Left kidney (tissue), 2 donors: ENCODE measurements around the gene CRABP1. TPM values are rescaled to one million over a fixed set of nuclear protein-coding genes. Genes with fewer than 3 reads are reported as not detected.

Experiments
- DNase-seq: peaks from one replicate; pipeline ENCODE4 v3.0.0-alpha.2; 2013
- polyA plus RNA-seq: library from polyadenylated mRNA; unstranded; fragments of 120-200 nt; gene quantifications from one replicate; pipeline ENCODE4 v1.2.1, GENCODE V29; 2013; ENCODE audit not compliant: insufficient read length

The CRABP1 gene
- polyA plus RNA-seq, 1 donor, result 32.3 TPM

DNA sequence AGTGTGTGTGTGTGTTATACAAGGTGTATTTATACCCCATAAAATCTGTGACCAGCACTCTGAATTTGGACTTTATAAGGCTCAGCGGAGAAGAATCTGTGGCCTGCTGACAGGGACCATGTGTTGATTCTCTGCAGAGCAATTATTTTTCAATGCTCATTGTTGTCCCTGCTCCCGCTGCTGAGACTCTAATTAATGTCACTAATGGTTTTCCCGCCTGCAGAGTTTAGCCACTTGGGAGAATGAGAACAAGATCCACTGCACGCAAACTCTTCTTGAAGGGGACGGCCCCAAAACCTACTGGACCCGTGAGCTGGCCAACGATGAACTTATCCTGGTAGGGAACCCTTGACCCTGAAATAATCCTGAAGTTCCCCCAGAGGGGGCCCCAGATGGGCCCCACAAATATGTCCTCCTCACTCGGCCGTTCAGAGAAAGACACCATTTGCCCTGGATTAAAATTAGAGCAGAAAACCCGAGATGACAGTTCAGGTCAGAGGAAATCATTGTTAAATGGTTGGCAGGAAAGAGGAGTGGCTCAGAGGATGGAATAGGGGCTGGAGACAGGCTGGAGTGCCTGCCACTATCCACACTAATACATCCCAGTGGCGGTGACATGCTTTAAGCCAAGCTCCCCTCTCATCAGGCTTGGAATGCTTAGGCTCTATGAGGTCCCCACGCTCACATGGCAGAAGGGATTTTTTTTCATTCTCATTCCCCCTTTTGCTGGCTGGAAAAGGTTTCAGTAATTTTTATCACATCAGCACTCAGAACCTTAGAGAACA is 3.3 kb downstream of the CRABP1 start:
- DNase-seq, result no peak

DNA sequence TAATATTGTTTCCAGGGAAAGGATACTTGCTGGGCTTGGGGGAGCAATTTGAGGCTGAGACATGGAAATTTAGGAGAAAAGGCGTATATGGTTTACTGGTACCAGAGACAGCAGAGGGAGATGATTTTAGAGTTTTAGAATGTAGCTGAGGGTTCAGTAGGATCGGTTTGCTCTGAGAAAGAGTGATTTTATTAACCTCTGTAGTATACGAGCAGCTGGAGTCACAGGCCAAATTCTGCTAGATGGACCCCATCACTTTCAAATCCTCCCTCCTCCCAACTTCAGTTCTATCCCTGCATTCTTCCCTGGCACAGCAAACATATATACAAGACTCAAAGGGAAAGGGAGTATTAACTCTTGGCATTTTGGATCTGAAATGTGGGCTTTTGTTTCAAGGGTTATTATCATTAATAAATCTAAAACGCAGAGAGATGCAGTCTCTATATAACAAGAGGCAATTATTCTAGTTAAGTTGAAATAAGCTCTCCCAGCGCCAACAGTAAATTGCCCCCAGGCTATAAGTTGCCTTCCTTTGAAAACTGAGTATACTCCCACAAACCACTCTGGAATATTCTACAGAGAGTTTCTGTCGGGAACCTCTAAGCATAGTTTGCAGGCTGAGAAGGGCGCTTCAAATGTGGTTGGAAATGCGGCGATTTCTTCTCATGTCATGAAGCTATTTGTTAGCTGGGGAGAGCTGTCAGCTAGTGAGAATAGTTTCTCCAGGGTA is 5.4 kb downstream of the CRABP1 start:
- no peak for DNase-seq

DNA sequence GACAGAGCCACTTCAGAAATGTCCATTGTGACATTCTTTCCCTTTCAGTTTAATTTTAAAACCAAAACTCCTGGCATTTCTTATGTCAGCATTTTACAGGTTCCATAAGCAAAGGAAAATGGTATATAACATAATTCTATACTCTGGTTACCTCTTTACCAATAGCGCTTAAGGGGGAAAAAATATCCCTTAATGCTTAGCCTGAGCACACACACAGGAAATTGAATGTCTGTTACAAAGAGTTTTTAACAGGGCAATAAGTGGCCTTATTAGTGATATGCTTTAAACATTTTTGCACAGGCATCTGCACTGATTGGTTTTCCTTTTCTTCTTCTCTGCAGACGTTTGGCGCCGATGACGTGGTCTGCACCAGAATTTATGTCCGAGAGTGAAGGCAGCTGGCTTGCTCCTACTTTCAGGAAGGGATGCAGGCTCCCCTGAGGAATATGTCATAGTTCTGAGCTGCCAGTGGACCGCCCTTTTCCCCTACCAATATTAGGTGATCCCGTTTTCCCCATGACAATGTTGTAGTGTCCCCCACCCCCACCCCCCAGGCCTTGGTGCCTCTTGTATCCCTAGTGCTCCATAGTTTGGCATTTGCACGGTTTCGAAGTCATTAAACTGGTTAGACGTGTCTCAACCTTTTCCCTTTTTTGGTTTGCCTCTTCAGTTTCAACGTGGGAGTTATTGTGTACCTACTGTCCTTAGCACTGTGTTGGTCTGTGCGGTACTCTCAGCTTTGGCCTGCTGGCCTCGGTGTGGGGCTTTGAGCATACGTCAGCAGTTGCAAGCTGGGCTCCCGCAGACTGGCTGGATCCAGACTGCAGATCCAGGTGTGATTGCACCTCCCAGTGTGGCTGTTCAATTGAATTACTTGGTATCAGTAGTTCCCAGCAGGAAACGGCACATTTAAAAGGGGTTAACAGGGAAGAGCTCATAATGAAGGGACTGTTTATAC is 7.7 kb downstream of the CRABP1 start:
- peak; percentile 59 for DNase-seq

DNA sequence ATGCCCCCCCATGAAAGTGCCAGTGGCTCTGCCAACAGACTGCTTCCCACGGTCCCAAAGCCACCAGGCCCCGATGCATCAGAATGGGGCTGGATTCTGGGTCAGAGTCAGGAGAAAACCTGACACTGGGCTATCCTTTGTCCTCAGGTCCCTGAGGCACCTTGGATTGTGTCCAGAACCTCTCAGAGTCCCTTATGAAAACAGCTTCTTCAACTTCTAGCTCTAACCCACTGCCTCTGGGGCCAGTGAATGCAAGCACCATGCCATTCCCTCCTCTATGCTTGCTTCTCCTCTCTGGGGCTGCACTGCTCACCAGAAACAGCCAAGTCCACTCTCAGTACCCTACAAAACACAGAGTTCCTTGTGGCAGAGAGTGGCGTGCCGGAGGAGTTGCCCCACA is 9.9 kb downstream of the CRABP1 start:
- no peak for DNase-seq

DNA sequence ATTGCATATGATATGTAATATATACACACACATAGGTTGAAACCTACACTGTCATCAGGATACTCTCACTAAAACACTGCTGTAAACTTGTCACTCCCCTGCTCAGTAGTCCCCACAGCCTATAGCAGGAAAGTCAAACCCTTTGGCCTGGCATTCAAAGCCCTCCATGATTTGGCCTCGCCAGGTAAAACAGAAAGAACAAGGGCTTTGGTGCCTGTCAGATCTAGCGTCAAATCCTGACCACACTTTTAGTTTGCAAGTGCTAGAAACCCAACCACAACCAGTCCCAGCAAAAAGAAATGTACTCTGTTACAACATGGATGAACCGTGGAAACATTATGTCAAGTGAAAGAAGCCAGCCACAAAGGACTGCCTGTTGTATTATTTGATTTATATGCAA is 11.4 kb downstream of the CRABP1 start:
- no peak for DNase-seq

DNA sequence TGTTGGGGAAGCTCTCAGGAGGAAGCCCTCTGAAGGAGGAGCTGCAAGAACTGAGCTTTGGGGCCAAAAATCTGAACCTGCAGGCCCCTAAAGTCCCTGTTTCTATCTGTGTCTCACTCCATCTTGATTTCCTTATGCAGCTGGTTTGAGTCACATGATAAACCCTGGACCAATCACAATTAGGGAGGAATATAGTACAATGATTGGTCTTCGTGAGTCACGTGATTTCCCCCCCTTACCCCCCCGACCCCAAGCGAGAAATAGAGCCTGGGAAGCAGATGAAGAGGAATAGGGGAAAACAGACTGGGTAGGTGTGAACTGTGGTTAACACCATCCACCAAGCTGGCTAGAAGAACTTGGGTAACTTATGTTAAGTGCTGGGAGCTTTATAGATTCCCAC is 12.9 kb downstream of the CRABP1 start:
- no peak for DNase-seq

DNA sequence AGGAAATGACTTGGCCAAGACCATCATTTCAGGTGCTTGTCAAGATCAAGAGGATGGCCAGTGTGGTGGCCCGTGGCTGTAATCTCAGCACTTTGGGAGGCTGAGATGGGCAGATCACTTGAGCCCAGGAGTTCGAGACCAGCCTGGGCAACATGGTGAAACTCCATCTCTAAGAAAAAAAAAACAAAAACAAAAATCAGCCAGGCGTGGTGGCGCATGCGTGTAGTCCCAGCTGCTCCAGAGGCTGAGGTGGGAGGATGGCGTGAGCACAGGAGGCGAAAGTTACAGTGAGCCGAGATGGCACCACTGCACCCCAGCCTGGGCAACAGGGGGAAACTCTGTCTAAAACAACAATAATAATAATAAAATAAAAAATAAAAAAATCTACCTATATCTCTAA is 15.0 kb downstream of the CRABP1 start:
- no peak for DNase-seq

DNA sequence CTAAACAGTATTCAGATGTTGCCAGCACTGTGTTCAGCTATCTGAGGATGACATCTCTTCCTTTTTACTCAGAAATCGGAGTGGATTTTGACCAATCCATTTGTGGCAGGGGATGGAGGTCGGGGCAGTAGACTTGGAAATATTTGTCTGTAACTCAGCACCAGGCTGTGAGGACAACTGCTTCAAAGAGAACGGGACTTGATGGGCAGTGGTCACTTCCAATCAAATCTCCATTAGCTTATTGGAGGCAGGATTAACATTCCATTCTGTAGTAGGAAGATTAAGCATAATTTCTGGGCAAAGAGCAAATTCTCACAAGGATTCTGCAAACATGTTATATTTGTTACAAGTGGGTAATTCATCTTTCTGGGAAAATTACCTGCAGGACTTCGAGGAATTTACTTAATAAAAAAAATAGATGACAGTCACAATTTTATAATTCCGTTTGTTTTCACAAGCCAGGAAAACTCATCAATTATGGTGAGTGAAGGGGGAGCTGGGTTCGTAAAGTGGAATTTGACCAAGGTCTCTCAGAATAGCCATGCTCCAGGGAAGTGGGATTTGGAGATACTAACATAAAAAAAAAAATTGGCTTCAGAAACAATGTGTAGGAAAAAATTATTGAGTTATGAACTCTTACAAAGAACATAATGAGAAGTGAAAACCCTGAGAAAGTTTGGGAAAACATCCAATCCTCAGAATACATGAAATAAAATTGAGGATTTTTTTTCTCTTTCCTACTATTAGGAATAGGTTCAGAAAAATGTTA is 18.1 kb downstream of the CRABP1 start:
- DNase-seq, result no peak

DNA sequence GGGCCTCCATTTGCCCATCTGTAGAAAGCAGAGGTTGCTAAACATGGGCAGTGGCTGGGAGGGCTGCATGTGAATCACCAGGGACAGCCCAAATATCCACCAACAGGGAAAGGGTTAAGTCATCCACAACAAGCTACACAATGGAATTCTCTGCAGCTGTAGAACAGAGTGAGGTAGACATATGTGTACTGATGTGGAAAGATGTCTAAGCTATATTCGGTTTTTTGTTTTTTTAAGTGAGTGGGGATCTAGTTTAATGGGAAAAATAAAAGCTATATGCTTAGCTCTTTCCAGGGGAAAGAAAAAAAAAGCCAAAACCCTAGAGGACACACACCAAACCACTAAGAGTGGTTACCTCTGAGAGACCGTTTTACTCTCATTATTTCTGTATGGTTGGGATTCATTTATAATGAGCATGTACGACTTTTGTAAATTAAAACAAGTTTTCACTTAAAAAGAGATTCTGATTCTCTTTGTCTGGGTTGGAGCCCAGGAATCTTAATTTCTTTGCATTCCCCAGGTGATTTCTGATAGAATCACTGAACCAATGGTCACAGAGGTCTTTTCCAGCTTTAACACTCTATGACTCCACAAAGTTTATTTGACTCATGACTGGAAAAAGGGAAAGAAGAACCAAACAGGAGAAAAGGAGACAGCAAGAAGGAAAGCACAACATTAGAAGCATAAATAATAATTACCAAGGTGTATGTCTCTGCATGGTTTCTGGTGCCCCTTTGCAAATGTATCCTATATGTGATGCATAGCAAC is 19.1 kb downstream of the CRABP1 start:
- no peak for DNase-seq

DNA sequence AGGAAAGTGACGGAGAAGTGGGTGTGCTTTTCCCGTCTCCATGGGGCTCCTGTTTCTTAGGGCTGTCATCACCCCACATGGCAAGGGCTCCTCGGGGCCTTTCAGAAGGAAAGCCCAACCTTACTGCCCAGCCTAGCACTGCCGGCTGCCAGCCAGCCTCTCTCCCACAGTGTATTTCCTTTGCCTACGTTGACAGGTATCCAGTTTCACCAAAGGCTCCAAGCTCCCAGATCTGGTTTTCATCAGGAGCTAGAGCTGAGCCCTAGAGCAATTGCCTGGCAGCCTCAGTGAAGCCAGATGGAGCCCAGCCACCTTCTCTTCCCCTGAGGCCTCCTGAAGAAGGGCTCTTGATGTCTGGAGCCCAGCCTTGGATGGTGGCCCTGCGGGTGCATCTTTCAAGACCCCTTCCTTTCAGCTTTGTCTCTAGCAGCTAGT is 20.2 kb downstream of the CRABP1 start:
- no peak for DNase-seq

DNA sequence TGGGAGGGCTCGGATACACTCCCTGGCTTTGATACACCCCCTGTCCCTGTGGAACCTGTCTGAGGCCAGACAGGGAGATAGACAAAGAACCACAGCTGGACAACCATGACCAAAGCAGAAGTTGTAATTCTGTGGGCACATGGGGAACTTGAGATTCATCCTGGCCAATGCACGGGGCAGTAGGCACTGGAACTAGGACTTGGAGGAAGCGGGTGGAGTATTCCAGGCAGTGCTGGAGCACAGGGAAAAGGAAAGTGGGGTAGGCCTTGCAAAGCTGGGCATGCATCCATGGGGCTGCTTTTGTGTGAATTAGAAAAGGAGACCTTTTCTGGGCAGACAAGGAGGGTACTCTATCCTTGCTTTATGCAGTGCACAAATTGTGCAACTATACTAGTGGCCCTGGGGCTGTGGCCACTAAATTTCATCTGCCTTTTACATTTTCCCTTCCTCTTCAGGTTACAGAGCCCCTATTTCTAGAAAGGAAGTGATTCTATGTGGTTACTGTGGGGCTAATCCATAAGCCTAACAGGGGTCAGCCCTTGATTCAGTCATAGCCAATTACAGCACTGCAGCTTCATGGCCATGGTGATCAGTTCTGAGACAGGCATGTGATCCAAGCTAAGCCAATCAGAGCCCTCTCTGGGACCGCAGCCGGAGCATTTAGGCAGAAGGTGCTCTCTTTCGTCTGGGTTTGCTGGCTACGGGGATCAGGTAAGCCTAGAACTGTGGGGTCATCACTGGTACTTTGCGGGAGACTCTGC is 21.0 kb downstream of the CRABP1 start:
- no peak for DNase-seq

DNA sequence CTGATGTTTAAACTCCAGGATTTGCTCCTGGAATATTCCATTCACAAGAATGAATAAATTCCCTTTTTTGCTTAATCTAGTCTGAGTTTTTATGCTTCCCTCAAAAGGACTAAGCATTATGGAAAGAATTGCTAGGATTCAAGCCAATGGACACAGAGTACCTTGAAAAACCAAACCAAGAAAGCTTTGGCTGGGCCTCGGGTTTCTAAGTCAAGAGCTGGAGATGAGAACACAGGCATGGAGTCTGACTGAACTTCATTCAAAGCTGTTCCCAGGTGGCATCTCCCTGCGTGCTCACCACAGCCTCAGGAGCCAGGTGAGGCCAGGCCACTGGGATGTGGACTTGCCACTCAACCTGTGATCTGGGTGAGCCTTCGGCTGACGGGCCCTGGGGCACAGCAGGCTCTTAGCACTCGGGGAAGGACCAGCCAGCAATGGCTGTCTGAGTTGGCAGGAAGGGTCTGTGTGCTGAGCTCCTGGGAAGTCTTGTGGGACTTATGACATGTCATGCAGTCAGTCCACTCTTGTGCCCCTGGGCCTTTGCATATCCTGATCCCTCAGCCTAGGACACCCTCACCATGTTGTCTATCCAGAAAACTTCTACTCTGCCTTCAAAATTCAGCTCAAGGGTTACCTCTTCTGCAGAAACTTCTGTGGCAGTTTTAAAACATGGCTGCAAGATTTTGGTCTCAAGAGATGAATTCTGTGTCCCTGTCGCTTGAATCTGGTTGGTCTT is 21.8 kb downstream of the CRABP1 start:
- DNase-seq, result no peak

DNA sequence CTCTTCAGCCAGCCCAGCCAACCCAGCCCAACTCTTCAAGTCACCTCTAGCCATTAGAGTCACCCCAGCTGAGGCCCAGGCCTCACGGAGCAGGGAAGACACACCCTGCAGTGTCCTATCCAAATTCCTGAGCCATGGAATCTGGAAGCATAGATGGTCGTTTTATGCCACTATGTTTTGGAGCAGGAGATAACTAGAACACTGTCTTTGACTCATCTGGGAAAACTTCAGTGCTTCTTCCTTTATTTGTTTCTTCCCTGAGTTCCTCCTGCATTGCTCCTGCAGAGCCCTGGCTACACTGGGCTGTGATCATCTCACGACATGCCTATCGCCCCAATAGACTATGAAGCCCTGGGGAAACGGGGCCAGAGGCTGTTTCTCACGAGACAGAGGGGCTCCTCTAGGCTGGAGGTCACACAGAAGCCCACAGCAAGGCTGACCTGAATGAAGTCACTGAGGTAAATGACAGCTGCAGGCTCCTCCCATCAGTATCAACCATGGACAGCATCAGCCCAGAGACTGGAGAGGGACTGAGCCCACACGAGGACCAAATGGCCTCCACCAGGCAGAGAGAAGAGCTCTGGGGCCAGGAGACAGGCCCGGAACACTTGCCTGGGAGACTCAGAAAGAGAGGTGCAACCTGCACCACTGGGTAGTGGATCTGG is 22.7 kb downstream of the CRABP1 start:
- DNase-seq, result no peak

DNA sequence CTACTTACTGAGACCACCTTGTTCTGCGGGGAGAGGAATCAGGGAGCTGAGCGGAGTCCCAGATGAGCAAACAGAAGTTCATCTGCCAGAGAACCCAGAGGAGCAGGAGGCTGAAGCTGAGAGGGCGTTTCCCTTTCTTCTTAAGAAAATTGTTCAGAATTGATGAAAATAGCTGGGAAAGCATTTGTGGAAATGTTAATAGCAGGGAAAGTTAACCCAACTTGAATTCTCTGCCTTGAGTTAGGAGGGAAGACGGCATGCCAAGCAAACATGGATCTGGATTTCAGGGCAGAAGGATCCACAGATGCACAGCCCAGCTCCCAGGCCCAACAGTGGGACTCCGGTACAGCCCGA is 23.2 kb downstream of the CRABP1 start:
- no peak for DNase-seq

DNA sequence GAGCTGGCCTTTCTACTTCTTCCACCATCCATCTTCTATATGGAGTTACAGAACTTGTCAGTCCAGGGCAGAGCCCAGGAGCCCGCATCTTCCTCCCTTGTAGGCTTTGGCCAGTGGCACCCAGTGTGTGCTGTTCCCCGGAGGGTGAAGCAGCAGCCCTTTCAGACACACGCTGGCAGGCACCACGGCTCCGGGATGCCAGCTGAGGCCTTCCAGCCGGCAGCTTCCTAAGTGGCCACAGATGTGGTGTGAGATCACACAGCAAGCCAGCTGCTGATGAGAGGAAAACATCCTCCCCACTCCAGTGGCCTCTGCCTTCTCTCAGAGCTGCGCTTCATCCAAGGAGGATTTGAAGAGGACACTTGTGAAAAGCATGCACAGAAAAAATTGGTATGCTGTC is 24.1 kb downstream of the CRABP1 start:
- DNase-seq, result no peak

DNA sequence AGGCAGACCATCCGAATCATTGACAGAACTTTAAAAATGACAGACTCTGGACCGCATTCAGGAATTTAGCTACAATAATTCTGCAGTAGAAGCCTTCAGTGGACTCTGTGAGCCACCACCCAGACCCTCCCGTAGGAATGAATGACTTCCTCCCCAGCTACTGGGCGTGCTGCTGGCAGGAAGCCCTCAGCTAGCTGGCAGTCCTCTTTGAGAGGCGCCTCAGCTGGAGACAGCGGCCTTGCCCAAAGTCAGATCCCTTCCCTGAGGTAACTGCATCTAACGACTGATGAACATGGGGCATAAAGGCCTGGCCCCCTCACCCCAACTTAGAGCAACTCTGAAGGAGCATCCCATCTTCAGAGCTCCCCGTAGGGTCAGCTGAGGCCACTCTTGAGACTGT is 25.8 kb downstream of the CRABP1 start:
- no peak for DNase-seq

DNA sequence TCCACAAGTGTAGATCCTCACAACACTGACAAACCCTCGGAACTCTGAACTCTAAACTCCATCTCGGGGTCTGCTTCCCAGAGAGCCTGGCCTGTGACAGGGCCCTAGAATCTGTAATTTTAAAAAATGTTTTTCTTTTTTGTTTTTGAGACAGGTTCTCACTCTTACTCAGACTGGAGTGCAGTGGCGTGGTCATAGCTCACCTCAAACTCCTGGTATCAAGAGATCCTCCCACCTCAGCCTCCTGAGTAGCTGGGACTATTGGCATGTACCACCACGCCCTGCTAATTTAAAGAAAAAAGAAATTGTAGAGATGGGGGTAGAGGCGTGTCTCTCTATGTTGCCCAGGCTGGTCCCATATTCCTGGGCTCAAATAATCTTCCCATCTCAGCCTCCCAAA is 26.2 kb downstream of the CRABP1 start:
- DNase-seq, result no peak

DNA sequence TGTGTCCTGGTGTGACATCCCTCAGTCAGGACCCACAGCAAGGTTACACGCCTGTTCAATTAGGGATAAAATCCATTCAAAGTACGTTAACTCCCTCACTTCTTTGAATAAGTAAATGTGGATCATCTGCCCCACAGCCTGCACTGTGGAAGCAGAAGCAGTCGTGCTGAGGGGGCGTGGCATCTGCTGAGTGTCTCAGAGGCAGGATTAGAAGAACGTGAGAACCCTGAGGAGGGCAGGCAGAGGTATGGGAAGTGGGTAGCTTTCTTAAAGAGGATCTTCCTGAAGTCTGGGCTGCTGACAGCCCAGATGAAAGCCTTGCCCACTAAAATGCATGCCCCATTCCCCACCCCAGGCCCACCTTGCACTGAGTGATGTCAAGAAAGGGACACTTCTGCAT is 28.5 kb downstream of the CRABP1 start:
- DNase-seq, result no peak

DNA sequence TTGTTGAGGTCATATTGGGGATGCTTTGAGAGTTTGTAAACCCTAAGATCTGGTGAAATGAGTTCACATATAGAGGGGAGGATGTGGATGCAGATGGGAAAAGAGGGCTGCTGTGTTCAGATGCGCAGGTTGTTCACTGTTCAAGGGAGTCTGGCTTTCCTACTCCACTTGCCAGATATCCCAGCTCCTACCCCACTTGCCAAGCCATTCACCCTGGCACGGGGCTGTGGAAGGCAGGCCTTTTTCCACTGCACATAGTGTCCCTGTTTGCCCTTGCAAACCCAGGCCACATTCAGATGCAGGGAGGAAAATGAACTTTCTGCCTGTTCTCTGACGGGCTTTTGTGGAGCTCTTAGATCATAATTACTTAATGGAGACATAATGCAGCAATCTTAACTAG is 29.0 kb downstream of the CRABP1 start:
- no peak for DNase-seq
